ENCODE measurements around the gene ITGA7. TPM values are rescaled to one million over a fixed set of nuclear protein-coding genes. Genes with fewer than 3 reads are reported as not detected.

ITGA7 gene, protein sequence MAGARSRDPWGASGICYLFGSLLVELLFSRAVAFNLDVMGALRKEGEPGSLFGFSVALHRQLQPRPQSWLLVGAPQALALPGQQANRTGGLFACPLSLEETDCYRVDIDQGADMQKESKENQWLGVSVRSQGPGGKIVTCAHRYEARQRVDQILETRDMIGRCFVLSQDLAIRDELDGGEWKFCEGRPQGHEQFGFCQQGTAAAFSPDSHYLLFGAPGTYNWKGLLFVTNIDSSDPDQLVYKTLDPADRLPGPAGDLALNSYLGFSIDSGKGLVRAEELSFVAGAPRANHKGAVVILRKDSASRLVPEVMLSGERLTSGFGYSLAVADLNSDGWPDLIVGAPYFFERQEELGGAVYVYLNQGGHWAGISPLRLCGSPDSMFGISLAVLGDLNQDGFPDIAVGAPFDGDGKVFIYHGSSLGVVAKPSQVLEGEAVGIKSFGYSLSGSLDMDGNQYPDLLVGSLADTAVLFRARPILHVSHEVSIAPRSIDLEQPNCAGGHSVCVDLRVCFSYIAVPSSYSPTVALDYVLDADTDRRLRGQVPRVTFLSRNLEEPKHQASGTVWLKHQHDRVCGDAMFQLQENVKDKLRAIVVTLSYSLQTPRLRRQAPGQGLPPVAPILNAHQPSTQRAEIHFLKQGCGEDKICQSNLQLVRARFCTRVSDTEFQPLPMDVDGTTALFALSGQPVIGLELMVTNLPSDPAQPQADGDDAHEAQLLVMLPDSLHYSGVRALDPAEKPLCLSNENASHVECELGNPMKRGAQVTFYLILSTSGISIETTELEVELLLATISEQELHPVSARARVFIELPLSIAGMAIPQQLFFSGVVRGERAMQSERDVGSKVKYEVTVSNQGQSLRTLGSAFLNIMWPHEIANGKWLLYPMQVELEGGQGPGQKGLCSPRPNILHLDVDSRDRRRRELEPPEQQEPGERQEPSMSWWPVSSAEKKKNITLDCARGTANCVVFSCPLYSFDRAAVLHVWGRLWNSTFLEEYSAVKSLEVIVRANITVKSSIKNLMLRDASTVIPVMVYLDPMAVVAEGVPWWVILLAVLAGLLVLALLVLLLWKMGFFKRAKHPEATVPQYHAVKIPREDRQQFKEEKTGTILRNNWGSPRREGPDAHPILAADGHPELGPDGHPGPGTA
- total RNA-seq (ENCODE audit: low replicate concordance), result 43.4 and 75.2 TPM in 2 replicates

DNA sequence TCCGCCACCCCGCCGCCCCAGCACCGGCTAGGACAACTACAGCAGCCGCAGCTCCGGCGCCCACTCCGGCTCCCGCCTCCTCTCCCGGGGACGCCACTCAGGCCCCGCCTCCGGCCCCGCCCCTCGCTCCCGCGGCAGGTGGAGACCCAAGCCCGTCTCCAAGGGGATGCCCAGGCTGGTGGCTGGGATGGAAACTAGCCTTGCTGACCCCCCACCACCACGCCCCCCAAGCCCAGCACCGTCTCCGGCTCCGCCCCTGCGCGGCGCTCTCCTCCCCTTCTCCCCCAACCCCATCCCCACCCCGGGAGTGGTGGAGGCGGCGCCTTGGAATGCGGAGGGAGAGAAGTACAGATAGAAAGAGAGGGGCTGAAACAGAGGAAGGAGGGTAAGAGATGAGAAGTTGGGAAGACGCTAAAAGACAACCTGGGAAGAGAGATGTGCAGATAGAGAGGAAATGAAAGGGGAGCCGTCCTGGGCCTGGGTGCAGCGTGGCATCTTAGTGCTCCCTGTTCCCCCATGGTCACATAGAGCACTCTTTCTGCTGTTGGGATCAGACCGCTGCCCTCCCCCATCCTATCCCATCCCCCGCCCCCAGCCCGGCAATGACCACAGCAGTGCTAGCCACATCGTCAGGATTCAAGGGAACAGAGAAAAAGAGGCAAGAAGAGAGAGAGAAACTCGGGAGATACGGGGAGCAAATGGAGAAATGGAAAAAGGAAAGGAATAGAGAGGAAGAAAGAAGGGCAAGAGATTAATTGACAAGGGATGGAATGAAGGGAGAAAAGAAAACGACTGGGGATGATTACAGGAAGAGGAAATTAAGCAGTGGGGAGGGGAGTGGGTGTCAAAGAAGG lies at the start of gene ITGA7:
ITGA7 (minus strand) TSS at position 64 of the 854 bp plus-strand sequence. CDS start 222 bp downstream, outside the sequence.
- peaks cover 12% of the 10 kb centered on the region for H3K27me3 Mint-ChIP-seq (ENCODE audit: insufficient read depth, low read depth)
- H2AFZ ChIP-seq (replicated peaks), result peak within 1 kb of the TSS; percentile 86
- no peak for TF ChIP-seq EZH2 (IDR thresholded peaks at IDR 0.05)
- no peak for TF ChIP-seq CTCF (IDR thresholded peaks at IDR 0.05)
- TF ChIP-seq EZH2phosphoT487 (IDR thresholded peaks at IDR 0.05), result no peak
- H3K36me3 ChIP-seq, result no peaks in the 10 kb centered on the region
- H3K79me2 ChIP-seq (ENCODE audit: low read depth), result peaks cover 38% of the 10 kb centered on the region
- H3F3A ChIP-seq (ENCODE audit: low read depth), result peaks cover 14% of the 10 kb centered on the region
- peaks cover 52% of the 10 kb centered on the region for H3K4me1 Mint-ChIP-seq
- peak within 1 kb of the TSS; percentile 97 for H3K4me2 ChIP-seq
- peaks cover 18% of the 10 kb centered on the region for H4K20me1 ChIP-seq (ENCODE audit: low read depth)
- H3K27ac ChIP-seq, result no peak within 1 kb of the TSS
- DNase-seq (ENCODE audit: low spot score), result peak; percentile 97
- H3K4me3 ChIP-seq, result peak within 1 kb of the TSS; percentile 90
- peak within 1 kb of the TSS; percentile 48 for H3K9ac ChIP-seq
- no peaks in the 10 kb centered on the region for H3K9me3 Mint-ChIP-seq
- H3K27me3 ChIP-seq, result peaks cover 31% of the 10 kb centered on the region
- H3K27ac Mint-ChIP-seq, result peak within 1 kb of the TSS; percentile 9
- H3K4me3 Mint-ChIP-seq, result peak within 1 kb of the TSS; percentile 98
- H3K4me1 ChIP-seq, result peaks cover 29% of the 10 kb centered on the region
- H3K9me3 ChIP-seq (ENCODE audit: low read depth), result no peaks in the 10 kb centered on the region
- peaks cover 1% of the 10 kb centered on the region for H3K36me3 Mint-ChIP-seq

- TF ChIP-seq CTCF (IDR thresholded peaks at IDR 0.05), result no peak
- TF ChIP-seq EZH2phosphoT487 (IDR thresholded peaks at IDR 0.05), result no peak
- no peak overlapping the region for H3K4me3 ChIP-seq
- H3K27ac ChIP-seq, result peak overlapping the region; percentile 57
- no peaks in the 10 kb centered on the region for H3K9me3 ChIP-seq (ENCODE audit: low read depth)
- H4K20me1 ChIP-seq (ENCODE audit: low read depth), result peaks cover 79% of the 10 kb centered on the region
- peaks cover 36% of the 10 kb centered on the region for H3K4me1 ChIP-seq
- H3K4me2 ChIP-seq, result no peak overlapping the region
- no peak overlapping the region for H2AFZ ChIP-seq (replicated peaks)
- H3K27me3 ChIP-seq, result no peaks in the 10 kb centered on the region
- Mint-ChIP-seq H3K9me3 (peaks cover 2% of the 10 kb centered on the region), H3K36me3 (peaks cover 55% of the 10 kb centered on the region), H3K4me1 (peaks cover 17% of the 10 kb centered on the region), H3K4me3 (no peak overlapping the region), H3K27me3 (ENCODE audit: insufficient read depth, low read depth) (peaks cover 8% of the 10 kb centered on the region), H3K27ac (no peak overlapping the region)
- peaks cover 34% of the 10 kb centered on the region for H3K36me3 ChIP-seq
- no peak for DNase-seq (ENCODE audit: low spot score)
- no peak overlapping the region for H3K9ac ChIP-seq
- peaks cover 78% of the 10 kb centered on the region for H3F3A ChIP-seq (ENCODE audit: low read depth)
- H3K79me2 ChIP-seq (ENCODE audit: low read depth), result peaks cover 12% of the 10 kb centered on the region
Measured at GRCh38 chr12:55755246-55755645, 47.5 kb upstream of the ITGA7 start.

Data from neural progenitor cell (in vitro differentiated cells).